DOHH2 (cell line): ENCODE results near the gene VAV2.

ENCODE experiments used
- EZH2phosphoT487 ChIP-seq: fragments of 200-600 bp; sonication (generic); IDR thresholded peaks from 2 replicates; pipeline ENCODE4 v1.6.1; 2017; ENCODE audit warnings: borderline replicate concordance, mild to moderate bottlenecking, antibody characterized with exemption, low read length, moderate library complexity, mixed read lengths
- TF ChIP-seq, protein P1 (sequence below): fragments of 200-600 bp; sonication (generic); IDR thresholded peaks from one replicate; pipeline ENCODE4 v1.5.1; 2014; ENCODE audit warnings: antibody characterized with exemption, mild to moderate bottlenecking, low read depth, low read length; ENCODE audit not compliant: poor library complexity, severe bottlenecking

DNA sequence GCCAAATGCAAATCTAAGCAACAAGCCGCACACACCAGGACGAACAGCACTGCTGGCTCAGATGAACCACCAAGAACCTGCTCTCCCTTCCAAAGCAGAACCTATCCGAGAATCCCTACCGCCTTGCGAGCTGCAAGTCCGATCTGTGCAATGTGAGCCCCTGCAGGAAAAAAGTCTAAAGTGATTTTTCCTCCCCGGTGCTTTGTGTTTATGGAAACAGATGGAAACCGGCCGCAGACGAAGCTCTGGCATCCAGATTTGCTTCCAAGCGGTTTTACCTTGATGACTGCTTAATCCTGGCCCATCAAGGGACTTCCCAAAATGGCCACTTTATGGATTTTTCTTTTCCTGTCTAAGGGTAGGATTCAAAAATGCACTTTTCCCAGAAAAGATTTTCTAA lies 112.5 kb downstream of the VAV2 start:
- TF ChIP-seq, protein P1, sequence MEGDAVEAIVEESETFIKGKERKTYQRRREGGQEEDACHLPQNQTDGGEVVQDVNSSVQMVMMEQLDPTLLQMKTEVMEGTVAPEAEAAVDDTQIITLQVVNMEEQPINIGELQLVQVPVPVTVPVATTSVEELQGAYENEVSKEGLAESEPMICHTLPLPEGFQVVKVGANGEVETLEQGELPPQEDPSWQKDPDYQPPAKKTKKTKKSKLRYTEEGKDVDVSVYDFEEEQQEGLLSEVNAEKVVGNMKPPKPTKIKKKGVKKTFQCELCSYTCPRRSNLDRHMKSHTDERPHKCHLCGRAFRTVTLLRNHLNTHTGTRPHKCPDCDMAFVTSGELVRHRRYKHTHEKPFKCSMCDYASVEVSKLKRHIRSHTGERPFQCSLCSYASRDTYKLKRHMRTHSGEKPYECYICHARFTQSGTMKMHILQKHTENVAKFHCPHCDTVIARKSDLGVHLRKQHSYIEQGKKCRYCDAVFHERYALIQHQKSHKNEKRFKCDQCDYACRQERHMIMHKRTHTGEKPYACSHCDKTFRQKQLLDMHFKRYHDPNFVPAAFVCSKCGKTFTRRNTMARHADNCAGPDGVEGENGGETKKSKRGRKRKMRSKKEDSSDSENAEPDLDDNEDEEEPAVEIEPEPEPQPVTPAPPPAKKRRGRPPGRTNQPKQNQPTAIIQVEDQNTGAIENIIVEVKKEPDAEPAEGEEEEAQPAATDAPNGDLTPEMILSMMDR: no peak
- no peak for TF ChIP-seq EZH2phosphoT487
